Right lobe of liver (tissue), 6 donors: Measurements from ENCODE around the gene KBTBD2. TPM values are rescaled to one million over a fixed set of nuclear protein-coding genes. Genes with fewer than 3 reads are reported as not detected.
"Not testable (repeated sequence)": the region's sequence is repeated elsewhere in the genome, so short reads cannot be mapped to it uniquely, and the experiment has no call there.

Source experiments
- ATAC-seq, 4 donors: fragments of 200-7000 bp; cut with Tn5 transposase; one replicate each; pipeline ENCODE4 v1.9.1; 2020; ENCODE audit warnings: mild to moderate bottlenecking in 4 of 4, moderate library complexity in 4 of 4
- DNase-seq, 3 donors: peaks; one replicate each; pipeline ENCODE4 v3.0.0-alpha.2; 2020
- H3K27ac ChIP-seq, 3 donors: fragments of 200-600 bp; one replicate each; pipeline ENCODE4 v1.8.0; 2022
- H3K27me3 ChIP-seq, 2 donors: fragments of 200-600 bp; one replicate each; pipeline ENCODE4 v1.8.0; 2022
- H3K36me3 ChIP-seq, 4 donors: fragments of 200-600 bp; sonication (generic) in 1 of 4; one replicate each; pipeline versions ENCODE4 v1.5.1 to v1.8.0; 2017 to 2022; ENCODE audit warnings: control low read depth in 1 of 4
- H3K4me1 ChIP-seq, 4 donors: fragments of 200-600 bp; sonication (generic) in 1 of 4; one replicate each; pipeline versions ENCODE4 v1.5.1 to v1.8.0; 2017 to 2022; ENCODE audit warnings: control low read depth in 1 of 4
- H3K4me3 ChIP-seq, 3 donors: fragments of 200-600 bp; one replicate each; pipeline ENCODE4 v1.8.0; 2022
- H3K9me3 ChIP-seq, 4 donors: fragments of 200-600 bp; sonication (generic) in 1 of 4; one replicate each; pipeline versions ENCODE4 v1.5.1 to v1.8.0; 2017 to 2022; ENCODE audit warnings: control low read depth in 1 of 4
- CTCF ChIP-seq, 4 donors: fragments of 200-600 bp in 3 of 4; fragments of 450-650 bp in 1 of 4; IDR thresholded peaks; one replicate each; pipeline versions ENCODE4 v1.5.1 to v1.8.0; 2016 to 2022; ENCODE audit warnings: antibody characterized with exemption in 4 of 4, mild to moderate bottlenecking in 2 of 4
- POLR2A ChIP-seq: fragments of 450-650 bp; IDR thresholded peaks from one replicate; pipeline ENCODE4 v1.6.1; 2017; ENCODE audit warnings: antibody characterized with exemption, mild to moderate bottlenecking
- WGBS: methylation state at CpG from one replicate; pipeline ENCODE4 v1.1.6; 2018; ENCODE audit warnings: low coverage, low lambda C conversion rate; ENCODE audit not compliant: insufficient coverage; ENCODE audit errors: missing lambda C conversion rate; 5-methylcytosine and 5-hydroxymethylcytosine counted together
- intact Hi-C, 2 donors: fragments of 100-400 bp; cut with DNase I; formaldehyde crosslinking; loops; one replicate each; pipeline versions ENCODE4 v1.11.2 to v1.14.1; 2022
- total RNA-seq, 6 experiments: library from RNA; depleted of rRNA in 2 of 6; stranded (reverse); fragments of >200 nt in 2 of 6; fragmentation: NEBNext Ultra II Directional in 3 of 6; extraction: Animal tissue kit (Norgen Biotek cat#: 25700) in 3 of 6; gene quantifications; one replicate each; pipeline versions ENCODE4 v1.1.0 to v1.2.4, GENCODE V29; 2016 to 2023
- donor health status: DM: no; HTN: yes; CAD: no.
- donor health status: DM: no; HTN: no; CAD: no.
- donor health status: DM: no; HTN: no; CAD: no.
- donor health status: DM: no; HTN: yes; CAD: no.
- donor health status: DM: no; HTN: yes; CAD: no.

KBTBD2 gene
- total RNA-seq, 6 experiments from 2014 or later = 7.0 to 14.5 (median 10.5) TPM

GRCh38 chr7:32868116-32868515, 23.4 kb downstream of the KBTBD2 start:
- Histone ChIP-seq H3K27ac (no peak overlapping the region), H3K36me3 (peaks cover 0 to 19% (median 0%) of the 10 kb centered on the region in 4 donors), H3K27me3 (no peaks in the 10 kb centered on the region), H3K4me1 (no peaks in the 10 kb centered on the region), H3K9me3 (no peaks in the 10 kb centered on the region), H3K4me3 (no peak overlapping the region)
- peak in 1 of 4 donors; percentile 43 for ATAC-seq
- DNase-seq = no peak
- intact Hi-C loops = no loop called here
- 91% methylated on average over 4 of the region's 4 CpGs for WGBS
- TF ChIP-seq CTCF (IDR thresholded peaks at IDR 0.05) (no peak), POLR2A (no peak)

GRCh38 chr7:32865448-32866030, 26.0 kb downstream of the KBTBD2 start:
- DNase-seq = no peak
- Histone ChIP-seq H3K36me3 (peaks cover 0 to 17% (median 0%) of the 10 kb centered on the region in 4 donors), H3K4me3 (no peak overlapping the region), H3K9me3 (no peaks in the 10 kb centered on the region), H3K4me1 (no peaks in the 10 kb centered on the region), H3K27ac (no peak overlapping the region), H3K27me3 (no peaks in the 10 kb centered on the region)
- peak in 1 of 4 donors; percentile 19 for ATAC-seq
- intact Hi-C loops = no loop called here
- TF ChIP-seq POLR2A = no peak

GRCh38 chr7:32863872-32864271, 27.7 kb downstream of the KBTBD2 start:
- whole genome bisulfite sequencing = 100% methylated on average over 1 of the region's 1 CpG
- H3K4me1 ChIP-seq, H3K27me3 ChIP-seq, ATAC-seq, intact Hi-C loops, H3K9me3 ChIP-seq, H3K27ac ChIP-seq, H3K4me3 ChIP-seq, DNase-seq, H3K36me3 ChIP-seq: not testable (repeated sequence)

GRCh38 chr7:32860090-32860489, 31.5 kb downstream of the KBTBD2 start:
- no peak overlapping the region for H3K4me3 ChIP-seq
- H3K4me1 ChIP-seq = no peaks in the 10 kb centered on the region
- intact Hi-C loops = no loop called here
- H3K27ac ChIP-seq = no peak overlapping the region
- H3K36me3 ChIP-seq = no peaks in the 10 kb centered on the region
- DNase-seq (no peak), ATAC-seq (no peak)
- TF ChIP-seq CTCF (IDR thresholded peaks at IDR 0.05) = no peak
- no peak for TF ChIP-seq POLR2A
- H3K9me3 ChIP-seq = no peaks in the 10 kb centered on the region
- H3K27me3 ChIP-seq = no peaks in the 10 kb centered on the region

GRCh38 chr7:32858648-32859047, 32.9 kb downstream of the KBTBD2 start:
- 47% methylated on average over 1 of the region's 1 CpG for WGBS
- intact Hi-C loops = no loop called here
- no peak for DNase-seq
- Histone ChIP-seq H3K27ac (no peak overlapping the region), H3K27me3 (no peaks in the 10 kb centered on the region), H3K36me3 (no peaks in the 10 kb centered on the region), H3K4me3 (no peak overlapping the region), H3K4me1 (no peaks in the 10 kb centered on the region), H3K9me3 (no peaks in the 10 kb centered on the region)
- TF ChIP-seq POLR2A (no peak), CTCF (IDR thresholded peaks at IDR 0.05) (no peak)
- no peak for ATAC-seq

- ATAC-seq, H3K4me3 ChIP-seq, intact Hi-C loops, H3K27me3 ChIP-seq, H3K36me3 ChIP-seq, DNase-seq, H3K4me1 ChIP-seq, H3K9me3 ChIP-seq, H3K27ac ChIP-seq: not testable (repeated sequence)
- WGBS = 83% methylated on average over 5 of the region's 5 CpGs
Observed at GRCh38 chr7:32857063-32857462, 34.5 kb downstream of the KBTBD2 start.

GRCh38 chr7:32855837-32856775, 35.5 kb downstream of the KBTBD2 start:
- H3K4me1 ChIP-seq, H3K27me3 ChIP-seq, DNase-seq, H3K4me3 ChIP-seq, ATAC-seq, H3K27ac ChIP-seq, H3K9me3 ChIP-seq, intact Hi-C loops, H3K36me3 ChIP-seq: not testable (repeated sequence)
- WGBS = 64% methylated on average over 7 of the region's 9 CpGs

- DNase-seq, H3K27me3 ChIP-seq, H3K9me3 ChIP-seq, intact Hi-C loops, H3K4me1 ChIP-seq, ATAC-seq, H3K36me3 ChIP-seq, H3K27ac ChIP-seq, H3K4me3 ChIP-seq: not testable (repeated sequence)
- 90% methylated on average over 1 of the region's 3 CpGs for WGBS
Observed at GRCh38 chr7:32850654-32851053, 40.9 kb downstream of the KBTBD2 start.
